Transverse colon (tissue), 4 donors: ENCODE data around the gene TMEM263. TPM values are rescaled to one million over a fixed set of nuclear protein-coding genes. Genes with fewer than 3 reads are reported as not detected.
A peak's percentile ranks its signal among the peaks of the same experiment; 100 is the strongest.
"Not testable (repeated sequence)": the region's sequence is repeated elsewhere in the genome, so short reads cannot be mapped to it uniquely, and the experiment has no call there.

Experiments used
- DNase-seq: peaks from one replicate; pipeline ENCODE4 v3.0.0-alpha.2; 2019
- H3K27ac ChIP-seq, 4 donors: fragments of 200-600 bp; sonication (generic); 2 replicates each; pipeline ENCODE4 v1.5.1; 2016 to 2018; ENCODE audit warnings: inconsistent platforms in 4 of 4
- H3K27me3 ChIP-seq: fragments of 200-600 bp; sonication (generic); 2 replicates; pipeline ENCODE4 v1.5.1; 2017; ENCODE audit warnings: inconsistent platforms
- H3K36me3 ChIP-seq, 4 donors: fragments of 200-600 bp; sonication (generic); 2 replicates each; pipeline ENCODE4 v1.5.1; 2017 to 2019; ENCODE audit warnings: inconsistent platforms in 4 of 4
- H3K4me1 ChIP-seq, 4 donors: fragments of 200-600 bp; sonication (generic); 2 replicates each; pipeline ENCODE4 v1.5.1; 2017 to 2020; ENCODE audit warnings: inconsistent platforms in 4 of 4
- H3K4me3 ChIP-seq, 4 donors: fragments of 200-600 bp; sonication (generic); 1 replicate in 1 of 4; 2 replicates in 3 of 4; pipeline versions ENCODE4 v1.5.1 to v1.6.1; 2017 to 2019; ENCODE audit warnings: inconsistent platforms in 4 of 4
- H3K9me3 ChIP-seq, 2 donors: fragments of 200-600 bp; sonication (generic); 2 replicates each; pipeline ENCODE4 v1.5.1; 2017 to 2019; ENCODE audit warnings: inconsistent platforms in 2 of 2
- EP300 ChIP-seq: sonication (generic); formaldehyde crosslinking; IDR thresholded peaks from one replicate; pipeline ENCODE4 v1.6.1; 2017; ENCODE audit warnings: antibody characterized with exemption, low read depth
- POLR2A ChIP-seq: fragments of 450-650 bp; IDR thresholded peaks from one replicate; pipeline ENCODE4 v1.6.1; 2016; ENCODE audit warnings: antibody characterized with exemption, mild to moderate bottlenecking, moderate library complexity
- POLR2AphosphoS5 ChIP-seq, 3 donors: sonication (generic); formaldehyde crosslinking; IDR thresholded peaks; one replicate each; pipeline ENCODE4 v1.6.1; 2016; ENCODE audit warnings: antibody characterized with exemption in 3 of 3
- WGBS, 2 donors: methylation state at CpG; one replicate each; pipeline ENCODE4 v1.1.5; 2018; ENCODE audit warnings: low coverage in 1 of 2; 5-methylcytosine and 5-hydroxymethylcytosine counted together
- in situ Hi-C, 4 donors: fragments of 200-750 bp; cut with MboI; loops; one replicate each; pipeline versions ENCODE4 v1.15.0 to v1.15.1; 2017; ENCODE audit warnings: low sequenced_read_pairs in 3 of 4, low pct_ligation_motif_present in 1 of 4, low pct_unique_long_range_greater_than_20kb in 1 of 4
- intact Hi-C: fragments of 100-400 bp; cut with DNase I; formaldehyde crosslinking; loops from one replicate; pipeline ENCODE4 v1.15.1; 2023; ENCODE audit warnings: low total_unique reads
- total RNA-seq, 4 donors: library from RNA; depleted of rRNA; stranded (reverse); fragments of >200 nt; gene quantifications; one replicate each; pipeline ENCODE4 v1.1.0, GENCODE V29; 2016
- TF ChIP-seq, protein P1 (sequence below), 5 experiments: fragments of 200-600 bp in 3 of 5; fragments of 450-650 bp in 2 of 5; sonication (generic) in 3 of 5; IDR thresholded peaks; 1 replicate in 2 of 5; 2 replicates in 3 of 5; pipeline ENCODE4 v1.5.1; 2016 to 2017; ENCODE audit warnings: antibody characterized with exemption in 5 of 5, inconsistent platforms in 3 of 5, mild to moderate bottlenecking in 2 of 5, moderate library complexity in 1 of 5

Gene TMEM263
- total RNA-seq, 4 donors from 2014 or later: 13.5 to 34.6 (median 18.7) TPM

DNA sequence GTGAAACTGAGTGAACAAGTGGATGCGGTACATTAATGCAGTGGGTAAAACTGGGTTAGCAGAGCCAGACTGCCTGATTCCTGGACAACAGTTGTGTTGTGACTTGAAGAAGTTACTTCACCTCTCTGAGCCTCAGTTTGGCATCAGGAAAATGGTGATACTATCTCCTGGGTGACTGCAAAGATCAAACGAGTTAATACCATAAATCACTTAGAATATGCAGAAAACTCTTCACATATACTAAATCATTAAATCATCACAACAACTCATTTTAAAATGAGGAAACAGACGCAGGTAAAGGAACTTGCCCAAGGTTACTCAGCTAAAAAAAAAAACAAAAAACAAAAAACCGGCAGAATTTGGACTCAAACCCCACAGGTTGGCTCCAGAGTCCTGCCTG lies 30.4 kb downstream of the TMEM263 start:
- intact Hi-C loops: no loop called here

DNA sequence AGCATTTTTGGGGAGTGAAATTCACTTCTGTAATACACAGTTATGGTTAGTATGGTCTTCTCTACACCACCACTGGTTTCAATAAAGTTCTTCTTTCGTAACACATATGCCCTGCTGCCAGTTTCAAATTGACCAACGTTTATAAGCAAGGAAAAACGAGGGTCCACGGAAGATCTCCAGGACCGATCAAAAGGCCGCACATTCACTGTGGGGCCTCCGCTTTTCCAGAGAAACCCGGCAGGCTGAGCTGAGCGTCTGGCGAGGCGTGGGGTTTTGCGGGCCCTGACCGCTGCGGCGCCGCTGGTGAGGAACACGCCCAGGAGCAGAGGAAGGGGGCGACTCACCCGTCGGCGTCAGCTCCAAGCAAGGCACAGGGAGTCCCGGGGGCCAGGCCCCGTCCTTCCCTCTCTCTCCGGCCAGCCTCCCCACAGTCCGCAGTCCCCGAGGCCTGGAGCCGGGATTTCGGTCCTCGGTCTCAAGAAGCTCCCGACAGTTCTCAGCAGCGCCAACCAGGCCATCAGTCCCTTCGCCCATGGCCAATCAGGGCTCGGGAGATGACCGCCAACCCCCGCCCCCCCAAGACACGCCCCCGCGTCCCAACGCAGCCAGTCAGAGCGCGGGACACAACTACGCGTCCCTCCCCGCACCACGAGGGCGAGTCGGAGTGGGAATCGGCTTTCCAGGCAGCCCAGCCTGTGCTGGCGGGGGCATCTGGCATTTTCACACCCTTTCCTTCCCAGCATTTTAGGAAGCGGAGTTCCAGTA lies 31.1 kb downstream of the TMEM263 start, which contains the start of gene MTERF2:
Gene MTERF2, minus strand, starts transcription at position 522 of the 765 bp plus-strand sequence. CDS start 8,432 bp downstream, outside the sequence.
- intact Hi-C loops: no loop called here
- peaks cover 5 to 30% (median 17%) of the 10 kb centered on the region in 4 donors for H3K4me1 ChIP-seq

More for the DNA sequence above, 30.4 kb downstream of the TMEM263 start:
- in situ Hi-C loops: no loop called here
- Histone ChIP-seq H3K27ac (peak overlapping the region; percentile 88 to 92 (median 90)), H3K4me1 (peaks cover 5 to 30% (median 17%) of the 10 kb centered on the region in 4 donors), H3K36me3 (no peaks in the 10 kb centered on the region), H3K9me3 (no peaks in the 10 kb centered on the region), H3K4me3 (peak overlapping the region; percentile 49 to 78 (median 60)), H3K27me3 (no peaks in the 10 kb centered on the region)
- no peak for DNase-seq
- TF ChIP-seq, protein P1, sequence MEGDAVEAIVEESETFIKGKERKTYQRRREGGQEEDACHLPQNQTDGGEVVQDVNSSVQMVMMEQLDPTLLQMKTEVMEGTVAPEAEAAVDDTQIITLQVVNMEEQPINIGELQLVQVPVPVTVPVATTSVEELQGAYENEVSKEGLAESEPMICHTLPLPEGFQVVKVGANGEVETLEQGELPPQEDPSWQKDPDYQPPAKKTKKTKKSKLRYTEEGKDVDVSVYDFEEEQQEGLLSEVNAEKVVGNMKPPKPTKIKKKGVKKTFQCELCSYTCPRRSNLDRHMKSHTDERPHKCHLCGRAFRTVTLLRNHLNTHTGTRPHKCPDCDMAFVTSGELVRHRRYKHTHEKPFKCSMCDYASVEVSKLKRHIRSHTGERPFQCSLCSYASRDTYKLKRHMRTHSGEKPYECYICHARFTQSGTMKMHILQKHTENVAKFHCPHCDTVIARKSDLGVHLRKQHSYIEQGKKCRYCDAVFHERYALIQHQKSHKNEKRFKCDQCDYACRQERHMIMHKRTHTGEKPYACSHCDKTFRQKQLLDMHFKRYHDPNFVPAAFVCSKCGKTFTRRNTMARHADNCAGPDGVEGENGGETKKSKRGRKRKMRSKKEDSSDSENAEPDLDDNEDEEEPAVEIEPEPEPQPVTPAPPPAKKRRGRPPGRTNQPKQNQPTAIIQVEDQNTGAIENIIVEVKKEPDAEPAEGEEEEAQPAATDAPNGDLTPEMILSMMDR (IDR thresholded peaks at IDR 0.05): no peak
- TF ChIP-seq EP300 (no peak), POLR2AphosphoS5 (IDR thresholded peaks at IDR 0.05) (no peak), POLR2A (no peak)
- WGBS, 2 donors: 35% methylated on average over 3 to 4 of the region's 4 CpGs

GRCh38 chr12:106987846-106988245 lies 32.1 kb downstream of the TMEM263 start:
- DNase-seq: no peak
- WGBS, 2 donors: 40 to 57% methylated on average over 1 to 6 of the region's 6 CpGs
- Histone ChIP-seq H3K4me3 (no peak overlapping the region), H3K9me3 (no peaks in the 10 kb centered on the region), H3K36me3 (no peaks in the 10 kb centered on the region), H3K27me3 (no peaks in the 10 kb centered on the region), H3K27ac (peak overlapping the region; percentile 88 to 92 (median 90)), H3K4me1 (peaks cover 5 to 30% (median 17%) of the 10 kb centered on the region in 4 donors)
- intact Hi-C loops: no loop called here
- TF ChIP-seq POLR2A (no peak), POLR2AphosphoS5 (IDR thresholded peaks at IDR 0.05) (no peak), EP300 (no peak)
- TF ChIP-seq, protein P1 (IDR thresholded peaks at IDR 0.05): no peak
- in situ Hi-C loops: no loop called here

More for the DNA sequence above, 31.1 kb downstream of the TMEM263 start, which contains the start of gene MTERF2:
- Histone ChIP-seq H3K27ac (peak within 1 kb of the TSS; percentile 88 to 92 (median 90)), H3K27me3 (no peaks in the 10 kb centered on the region), H3K36me3 (no peaks in the 10 kb centered on the region), H3K4me3 (peak within 1 kb of the TSS; percentile 49 to 78 (median 60)), H3K9me3 (no peaks in the 10 kb centered on the region)
- DNase-seq: peak; percentile 92
- peak; percentile 68 for TF ChIP-seq POLR2A
- peak; percentile 75 to 85 (median 85) for TF ChIP-seq POLR2AphosphoS5 (IDR thresholded peaks at IDR 0.05)
- TF ChIP-seq EP300: no peak
- TF ChIP-seq, protein P1 (IDR thresholded peaks at IDR 0.05): peak in 2 of 5 experiments; percentile 4 to 26
- WGBS, 2 donors: 0% methylated on average over 5 to 37 of the region's 50 CpGs
- in situ Hi-C loops: no loop called here

GRCh38 chr12:106994579-106995220 lies 39.0 kb downstream of the TMEM263 start:
- in situ Hi-C loops: no loop called here
- Histone ChIP-seq H3K4me3 (no peak overlapping the region), H3K27me3 (no peaks in the 10 kb centered on the region), H3K9me3 (no peaks in the 10 kb centered on the region), H3K36me3 (peaks cover 0 to 15% (median 3%) of the 10 kb centered on the region in 4 donors), H3K4me1 (no peaks in the 10 kb centered on the region), H3K27ac (peak overlapping the region in 3 of 4 donors; percentile 7 to 18 (median 10))
- intact Hi-C loops: no loop called here
- 53 to 63% methylated on average over 2 of the region's 2 CpGs for WGBS, 2 donors
- TF ChIP-seq POLR2AphosphoS5 (IDR thresholded peaks at IDR 0.05): no peak
- no peak for TF ChIP-seq EP300
- TF ChIP-seq, protein P1 (IDR thresholded peaks at IDR 0.05): no peak
- no peak for TF ChIP-seq POLR2A
- no peak for DNase-seq

GRCh38 chr12:106996102-106996501 lies 40.4 kb downstream of the TMEM263 start:
- WGBS, 2 donors: 94 to 100% methylated on average over 1 to 5 of the region's 5 CpGs
- H3K27me3 ChIP-seq, H3K4me1 ChIP-seq, H3K27ac ChIP-seq, intact Hi-C loops, in situ Hi-C loops, DNase-seq, H3K9me3 ChIP-seq, H3K4me3 ChIP-seq: not testable (repeated sequence)
- H3K36me3 ChIP-seq: peaks cover 0 to 15% (median 5%) of the 10 kb centered on the region in 4 donors
